ENCODE data around the gene CCN6. TPM values are rescaled to one million over a fixed set of nuclear protein-coding genes. Genes with fewer than 3 reads are reported as not detected.
A peak's percentile ranks its signal among the peaks of the same experiment; 100 is the strongest.

Gene CCN6
- total and polyA plus RNA-seq, 2 donors (not counting 1 experiment from before 2014, with no cell fraction given), result not detected

GRCh38 chr6:112087916-112088315 is 34.0 kb downstream of the CCN6 start:
- peaks cover 18% of the 10 kb centered on the region for H3K27me3 Mint-ChIP-seq
- Histone ChIP-seq H3K4me3 (ENCODE audit: control extremely low read depth in 1 of 5, extremely low read depth in 1 of 5, insufficient read depth in 1 of 5, low read depth in 2 of 5, low read length in 4 of 5) (peak overlapping the region; percentile 69 to 88 (median 83)), H4K20me1 (ENCODE audit: control insufficient read depth, insufficient read depth, low read length, poor library complexity, severe bottlenecking) (no peaks in the 10 kb centered on the region), H3K27ac (ENCODE audit: low read length in 2 of 2) (peak overlapping the region; percentile 84), H3K4me1 (ENCODE audit: control insufficient read depth in 2 of 2, insufficient read depth in 2 of 2, low read length in 2 of 2) (peaks cover 7 to 8% of the 10 kb centered on the region in 2 donors), H3K9me3 (ENCODE audit: control extremely low read depth in 1 of 3, control insufficient read depth in 2 of 3, insufficient read depth in 1 of 3, low read length in 2 of 3) (no peaks in the 10 kb centered on the region), H3K4me2 (replicated peaks; ENCODE audit: low read depth, low read length, poor library complexity, severe bottlenecking) (peak overlapping the region; percentile 72), H3K9ac (ENCODE audit: low read length) (peak overlapping the region; percentile 84), H3K36me3 (replicated peaks in 1 of 2; ENCODE audit: control extremely low read depth in 1 of 2, control insufficient read depth in 1 of 2, extremely low read depth in 1 of 2, insufficient read depth in 2 of 2, low read length in 1 of 2) (peaks cover 0 to 4% of the 10 kb centered on the region in 2 experiments), H3K79me2 (ENCODE audit: control insufficient read depth, insufficient read depth, low read length) (no peaks in the 10 kb centered on the region), H3K27me3 (replicated peaks in 1 of 4; ENCODE audit: control extremely low read depth in 1 of 4, control insufficient read depth in 3 of 4, insufficient read depth in 4 of 4, low read length in 3 of 4) (peaks cover 0 to 17% (median 5%) of the 10 kb centered on the region in 4 experiments), H2AFZ (ENCODE audit: insufficient read depth, low read depth, low read length, poor library complexity, severe bottlenecking) (peak overlapping the region; percentile 84)
- intact Hi-C loops (cut with micrococcal nuclease), result loop anchor here (1.0 to 5.0 kb wide), 7 partner anchors 45 to 1883 kb away; partner anchors contain the start of genes FYN, HDAC2 and TRAF3IP2
- DNase-seq (no peak), ATAC-seq (ENCODE audit: low read depth) (no peak)
- no peaks in the 10 kb centered on the region for H3K4me1 Mint-ChIP-seq
- H3K4me3 Mint-ChIP-seq, result no peak overlapping the region
- TF ChIP-seq EZH2 (IDR thresholded peaks at IDR 0.05; ENCODE audit: borderline replicate concordance, insufficient read depth, low read depth, low read length, poor library complexity, severe bottlenecking) (no peak), CTCF (IDR thresholded peaks at IDR 0.05) (no peak)
- no peaks in the 10 kb centered on the region for H3K9me3 Mint-ChIP-seq (ENCODE audit: insufficient read depth)
- WGBS (ENCODE audit: insufficient coverage), result 40% methylated on average over 1 of the region's 7 CpGs
- no peak overlapping the region for H3K27ac Mint-ChIP-seq
- ChIA-PET CTCF (interaction anchor here (1.2 to 2.9 kb wide), 7 partner anchors 23 to 1771 kb away, joined by 3 to 52 read pairs (median 6); no protein-coding TSS in a partner anchor), POLR2A (no interaction called here)

- no peak overlapping the region for H3K27ac Mint-ChIP-seq
- H3K9me3 Mint-ChIP-seq (ENCODE audit: insufficient read depth), result no peaks in the 10 kb centered on the region
- H3K27me3 Mint-ChIP-seq, result peaks cover 3% of the 10 kb centered on the region
- H3K4me3 ChIP-seq (ENCODE audit: control extremely low read depth in 1 of 5, extremely low read depth in 1 of 5, insufficient read depth in 1 of 5, low read depth in 2 of 5, low read length in 4 of 5), result no peak overlapping the region
- H3K4me3 Mint-ChIP-seq, result no peak overlapping the region
- no peaks in the 10 kb centered on the region for H3K4me1 Mint-ChIP-seq
- H3K4me1 ChIP-seq (ENCODE audit: control insufficient read depth in 2 of 2, insufficient read depth in 2 of 2, low read length in 2 of 2), result no peaks in the 10 kb centered on the region
- H3K36me3 ChIP-seq (replicated peaks in 1 of 2; ENCODE audit: control extremely low read depth in 1 of 2, control insufficient read depth in 1 of 2, extremely low read depth in 1 of 2, insufficient read depth in 2 of 2, low read length in 1 of 2), result no peaks in the 10 kb centered on the region
- TF ChIP-seq CTCF (IDR thresholded peaks at IDR 0.05) (no peak), EZH2 (IDR thresholded peaks at IDR 0.05; ENCODE audit: borderline replicate concordance, insufficient read depth, low read depth, low read length, poor library complexity, severe bottlenecking) (no peak)
- no peak overlapping the region for H3K9ac ChIP-seq (ENCODE audit: low read length)
- ATAC-seq (ENCODE audit: low read depth) (no peak), DNase-seq (no peak)
- H4K20me1 ChIP-seq (ENCODE audit: control insufficient read depth, insufficient read depth, low read length, poor library complexity, severe bottlenecking), result no peaks in the 10 kb centered on the region
- intact Hi-C loops (cut with micrococcal nuclease), result no loop called here
- no peak overlapping the region for H3K27ac ChIP-seq (ENCODE audit: low read length in 2 of 2)
- H3K27me3 ChIP-seq (replicated peaks in 1 of 4; ENCODE audit: control extremely low read depth in 1 of 4, control insufficient read depth in 3 of 4, insufficient read depth in 4 of 4, low read length in 3 of 4), result peaks cover 0 to 5% (median 0%) of the 10 kb centered on the region in 4 experiments
- CTCF ChIA-PET, result interaction anchor here (1.5 kb wide), 1 partner anchor 10 kb away, joined by 3 read pairs; the partner anchor contains the start of gene TUBE1
- no peaks in the 10 kb centered on the region for H3K79me2 ChIP-seq (ENCODE audit: control insufficient read depth, insufficient read depth, low read length)
- POLR2A ChIA-PET, result no interaction called here
- no peaks in the 10 kb centered on the region for H3K9me3 ChIP-seq (ENCODE audit: control extremely low read depth in 1 of 3, control insufficient read depth in 2 of 3, insufficient read depth in 1 of 3, low read length in 2 of 3)
- no peak overlapping the region for H3K4me2 ChIP-seq (replicated peaks; ENCODE audit: low read depth, low read length, poor library complexity, severe bottlenecking)
- WGBS (ENCODE audit: insufficient coverage), result no CpG with 5 or more reads among the region's 2 CpGs
- no peak overlapping the region for H2AFZ ChIP-seq (ENCODE audit: insufficient read depth, low read depth, low read length, poor library complexity, severe bottlenecking)
Measured at GRCh38 chr6:112096901-112097300, 43.0 kb downstream of the CCN6 start.
